GM18499 (cell line): ENCODE measurements around the gene SCMH1.
"Not testable (repeated sequence)": the region's sequence is repeated elsewhere in the genome, so short reads cannot be mapped to it uniquely, and the experiment has no call there.

Source experiments
- ATAC-seq: cut with Tn5 transposase; IDR thresholded peaks from one replicate; pipeline ENCODE4 v1.9.1; 2021; ENCODE audit warnings: moderate number of reproducible peaks; ENCODE audit not compliant: insufficient read depth, unreplicated experiment

The SCMH1 gene

GRCh38 chr1:41160498-41161110, 81.5 kb downstream of the SCMH1 start:
- ATAC-seq: no peak

GRCh38 chr1:41158966-41159365, 83.1 kb downstream of the SCMH1 start:
- no peak for ATAC-seq

GRCh38 chr1:41158147-41158875, 83.8 kb downstream of the SCMH1 start:
- ATAC-seq: no peak

GRCh38 chr1:41155105-41155504, 87.0 kb downstream of the SCMH1 start:
- ATAC-seq: no peak

- ATAC-seq: no peak
These were observed 88.3 kb downstream of the SCMH1 start for GRCh38 chr1:41153750-41154274.

- no peak for ATAC-seq
These were observed 89.5 kb downstream of the SCMH1 start for GRCh38 chr1:41152622-41153044.

- no peak for ATAC-seq
These were observed 90.3 kb downstream of the SCMH1 start for GRCh38 chr1:41151846-41152245.

GRCh38 chr1:41149570-41149969, 92.5 kb downstream of the SCMH1 start:
- ATAC-seq: no peak

GRCh38 chr1:41144285-41144684, 97.8 kb downstream of the SCMH1 start:
- no peak for ATAC-seq

GRCh38 chr1:41138549-41138948, 103.6 kb downstream of the SCMH1 start:
- no peak for ATAC-seq

GRCh38 chr1:41135196-41135947, 106.7 kb downstream of the SCMH1 start:
- ATAC-seq: no peak

- ATAC-seq: not testable (repeated sequence)
These were observed 107.8 kb downstream of the SCMH1 start for GRCh38 chr1:41134325-41134724.

GRCh38 chr1:41122851-41123518, 119.1 kb downstream of the SCMH1 start:
- ATAC-seq: no peak

- ATAC-seq: no peak
These were observed 120.0 kb downstream of the SCMH1 start for GRCh38 chr1:41122148-41122547.

GRCh38 chr1:41118645-41119044, 123.5 kb downstream of the SCMH1 start:
- no peak for ATAC-seq

GRCh38 chr1:41117241-41117640, 124.9 kb downstream of the SCMH1 start:
- ATAC-seq: not testable (repeated sequence)

- ATAC-seq: no peak
These were observed 131.4 kb downstream of the SCMH1 start for GRCh38 chr1:41110736-41111135.

GRCh38 chr1:41110286-41110685, 131.8 kb downstream of the SCMH1 start:
- ATAC-seq: no peak

- ATAC-seq: no peak
These were observed 132.6 kb downstream of the SCMH1 start for GRCh38 chr1:41109310-41110197.
